H54 (cell line): ENCODE data around the gene ASPHD1.
A peak's percentile ranks its signal among the peaks of the same experiment; 100 is the strongest.

Source experiments
- DNase-seq: peaks from one replicate; pipeline ENCODE4 v3.0.0; 2011; ENCODE audit warnings: low spot score, mixed read lengths; ENCODE audit not compliant: insufficient read length
- FAIRE-seq: peaks from 3 replicates; lab custom pipeline; 2011; peaks lifted over from hg19 to GRCh38; lab: Jason Lieb, UNC
- POLR2A ChIP-seq: IDR thresholded peaks from 2 replicates; pipeline ENCODE4 v1.6.1; 2011; ENCODE audit warnings: low read depth, mild to moderate bottlenecking, low read length

ASPHD1 gene

DNA sequence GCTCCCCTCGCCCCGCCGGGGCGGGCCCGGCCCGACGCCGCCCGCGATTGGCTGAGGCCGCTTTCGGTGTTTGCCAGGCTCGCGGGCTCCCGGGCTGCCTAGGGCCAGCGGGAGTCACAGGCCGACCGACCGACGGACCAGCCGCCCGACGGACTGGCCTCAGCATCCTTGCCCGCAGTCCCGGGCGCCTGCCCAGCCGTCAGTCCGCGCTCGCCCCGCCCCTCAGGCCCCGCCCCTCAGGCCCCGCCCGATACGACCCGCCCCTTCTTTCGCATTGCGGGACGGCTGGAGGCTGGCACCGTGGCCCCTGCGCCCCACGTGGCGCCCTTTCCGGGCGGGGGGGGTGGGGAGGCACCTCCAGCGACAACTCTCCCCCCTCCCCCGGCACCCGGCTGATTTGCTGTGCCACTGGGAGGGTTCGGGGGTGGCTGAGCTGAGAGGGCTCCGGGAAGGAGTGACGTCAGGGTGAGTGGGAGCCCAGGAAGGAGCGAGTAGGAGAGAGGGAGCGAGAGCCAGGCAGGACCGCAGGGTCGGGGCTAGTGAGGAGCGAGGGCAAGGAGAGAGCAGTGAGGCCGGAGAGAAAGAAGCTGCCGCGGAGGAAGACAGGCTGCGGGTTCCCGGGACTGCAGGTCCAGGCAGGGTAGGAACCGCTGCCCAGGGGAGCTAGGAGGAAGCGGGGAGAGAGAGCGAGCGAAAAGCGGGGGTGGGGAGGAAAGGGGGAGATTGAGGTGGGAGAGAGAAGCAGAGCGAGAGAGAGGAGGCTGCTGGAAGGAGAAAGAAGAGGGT, at the start of gene ASPHD1:
Gene ASPHD1 (plus strand): TSS at position 387 of the 786 bp plus-strand sequence. CDS start 484 bp downstream, outside the sequence.
- peak; percentile 96 for DNase-seq
- FAIRE-seq: no peak
- peak; percentile 81 for TF ChIP-seq POLR2A

DNA sequence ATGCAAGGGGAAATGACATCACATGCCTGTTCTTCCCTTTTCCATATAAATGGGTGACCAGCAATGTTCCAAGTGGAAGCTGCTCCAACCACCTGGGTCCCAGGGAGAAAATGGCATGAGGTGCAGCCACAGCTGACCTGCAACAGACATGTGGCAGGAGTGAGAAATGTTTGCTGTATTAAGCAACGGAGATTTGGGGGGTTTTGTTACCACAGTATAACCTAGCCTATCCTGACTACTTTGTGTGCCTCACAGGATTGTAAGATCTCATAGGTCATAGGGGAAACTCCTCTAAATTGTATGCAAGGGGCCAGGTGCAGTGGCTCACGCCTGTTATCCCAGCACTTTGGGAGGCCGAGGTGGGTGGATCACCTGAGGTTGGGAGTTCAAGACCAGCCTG, 49.3 kb upstream of the ASPHD1 start:
- no peak for FAIRE-seq
- DNase-seq: no peak
- TF ChIP-seq POLR2A: no peak

GRCh38 chr16:29852654-29853053, 47.6 kb upstream of the ASPHD1 start:
- no peak for DNase-seq
- no peak for FAIRE-seq
- no peak for TF ChIP-seq POLR2A

- TF ChIP-seq POLR2A: no peak
- DNase-seq: no peak
- FAIRE-seq: no peak
Measured at GRCh38 chr16:29854520-29855100, 45.7 kb upstream of the ASPHD1 start.

- FAIRE-seq (no peak), DNase-seq (no peak)
- no peak for TF ChIP-seq POLR2A
Measured at GRCh38 chr16:29857133-29857760, 43.0 kb upstream of the ASPHD1 start.

DNA sequence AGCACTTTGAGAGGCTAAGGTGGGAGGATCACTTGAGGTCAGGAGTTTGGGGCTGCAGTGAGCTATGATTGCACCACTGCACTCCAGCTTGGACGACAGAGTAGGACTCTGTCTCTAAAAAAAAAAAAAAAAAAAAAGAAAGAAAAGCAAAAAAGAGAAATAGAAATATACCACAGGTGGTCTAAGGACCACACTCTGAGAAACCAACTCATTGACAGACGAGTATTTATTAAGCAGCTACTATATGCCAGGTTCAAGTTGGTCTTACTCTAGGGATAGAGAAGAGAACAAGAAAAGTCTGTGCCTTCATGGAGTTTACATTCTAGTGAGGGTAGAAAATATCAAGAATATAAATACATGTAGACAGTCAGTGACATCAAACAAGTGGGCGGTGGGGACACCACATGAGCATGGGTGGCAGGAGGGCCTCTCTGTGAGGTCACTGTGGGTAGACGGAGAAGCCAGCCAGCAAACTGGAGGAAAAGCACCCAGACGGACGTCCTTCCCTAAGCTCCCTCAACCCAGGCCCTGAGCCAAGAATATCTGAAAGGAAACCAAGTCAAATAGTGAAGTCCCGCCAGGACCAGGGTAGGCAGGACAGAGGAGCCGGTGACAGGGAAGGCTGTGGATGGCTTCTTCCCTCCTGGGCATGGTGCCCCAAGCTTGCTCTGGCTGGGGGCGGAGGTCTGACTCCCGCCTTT, 42.0 kb upstream of the ASPHD1 start:
- no peak for DNase-seq
- no peak for TF ChIP-seq POLR2A
- no peak for FAIRE-seq

DNA sequence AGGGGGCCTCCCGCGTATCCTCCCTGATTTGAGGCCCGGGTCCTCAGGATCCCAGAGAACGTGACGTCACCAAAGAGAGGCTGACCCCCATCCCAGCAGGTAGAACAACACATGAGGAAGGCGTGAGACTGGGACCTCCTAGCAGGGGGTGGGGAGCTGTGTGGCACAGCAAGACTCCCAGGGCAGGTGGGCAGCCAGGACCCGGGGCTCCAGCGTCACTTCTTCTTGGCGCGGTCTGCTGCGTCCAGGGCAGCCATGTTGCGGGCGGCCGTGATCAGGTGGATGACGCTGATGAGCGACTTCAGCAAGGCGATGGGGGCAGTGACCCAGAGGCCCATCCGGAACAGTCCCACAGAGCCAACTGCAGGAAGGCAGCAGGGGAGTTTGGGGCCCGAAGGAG, 41.3 kb upstream of the ASPHD1 start:
- no peak for TF ChIP-seq POLR2A
- DNase-seq (no peak), FAIRE-seq (no peak)

- TF ChIP-seq POLR2A: no peak
- no peak for FAIRE-seq
- DNase-seq: no peak
Measured at GRCh38 chr16:29860218-29860617, 40.1 kb upstream of the ASPHD1 start.

DNA sequence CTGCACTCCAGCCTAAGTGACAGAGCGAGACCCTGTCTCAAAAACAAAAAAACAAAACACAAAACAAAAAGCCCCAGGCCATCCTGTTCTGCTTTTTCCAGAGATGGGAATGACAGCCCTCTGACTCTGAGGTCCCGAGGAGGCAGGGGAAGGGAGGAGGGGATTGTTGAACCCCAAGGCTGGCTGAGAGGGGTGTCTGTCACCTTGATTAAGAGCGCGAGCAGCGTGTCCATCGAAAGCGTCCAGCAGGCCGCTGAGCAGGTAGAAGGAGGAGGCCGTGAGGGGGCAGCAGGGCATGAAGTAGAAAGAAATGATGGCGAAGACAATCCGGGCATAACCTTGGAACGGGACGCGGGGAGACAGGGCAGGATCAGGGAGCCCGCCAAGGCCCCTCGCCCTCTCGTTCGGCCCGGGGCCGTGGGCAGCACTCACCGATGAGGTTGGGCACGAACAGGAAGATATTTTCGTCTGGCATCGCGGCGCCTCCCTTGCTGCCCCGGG, 37.9 kb upstream of the ASPHD1 start:
- TF ChIP-seq POLR2A: no peak
- FAIRE-seq (no peak), DNase-seq (no peak)

- DNase-seq (peak; percentile 77), FAIRE-seq (peak; percentile 23)
- peak; percentile 45 for TF ChIP-seq POLR2A
Measured at GRCh38 chr16:29862884-29863668, 37.2 kb upstream of the ASPHD1 start, which contains the start of gene CDIPT. Gene CDIPT (minus strand): TSS chr16:29863226. CDS start chr16:29862857, 369 bp downstream.

DNA sequence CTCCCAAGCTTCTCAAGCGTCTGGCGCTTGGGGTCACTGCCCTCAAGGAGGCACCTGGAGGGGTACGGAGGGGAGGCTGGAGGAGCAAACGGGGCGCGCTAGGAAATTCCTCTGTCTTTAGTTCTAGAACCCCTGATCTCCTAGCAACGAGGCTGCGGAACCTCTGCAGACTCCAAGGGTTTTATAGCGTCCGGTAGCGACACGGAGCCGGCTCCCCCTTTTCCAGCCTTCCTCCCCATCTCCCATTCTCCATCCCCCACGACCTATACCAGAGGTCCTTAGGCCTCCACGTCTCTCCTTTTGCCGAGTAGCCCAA, 36.7 kb upstream of the ASPHD1 start:
- TF ChIP-seq POLR2A: no peak
- FAIRE-seq: no peak
- no peak for DNase-seq

GRCh38 chr16:29864205-29864604, 36.1 kb upstream of the ASPHD1 start:
- FAIRE-seq: no peak
- no peak for TF ChIP-seq POLR2A
- no peak for DNase-seq
